ENCODE measurements around the gene SNX24. TPM values are rescaled to one million over a fixed set of nuclear protein-coding genes. Genes with fewer than 3 reads are reported as not detected.

Gene SNX24
- total RNA-seq, 5 donors from 2014 or later (not counting 1 experiment from before 2014, with no cell fraction given), result 2.2 to 4.9 (median 3.8) TPM

GRCh38 chr5:122929001-122929400 is 83.6 kb downstream of the SNX24 start:
- Histone ChIP-seq H3K27ac (ENCODE audit: low read length) (no peak overlapping the region), H3K36me3 (ENCODE audit: control insufficient read depth in 2 of 2, extremely low read depth in 1 of 2, insufficient read depth in 1 of 2, low read length in 1 of 2) (no peaks in the 10 kb centered on the region), H3K4me1 (ENCODE audit: control insufficient read depth in 1 of 2, extremely low read depth in 1 of 2, insufficient read depth in 2 of 2, low read length in 2 of 2) (no peaks in the 10 kb centered on the region), H3K27me3 (replicated peaks in 1 of 2; ENCODE audit: control insufficient read depth in 2 of 2, extremely low read depth in 1 of 2, insufficient read depth in 2 of 2, low read length in 1 of 2) (no peaks in the 10 kb centered on the region), H3K4me3 (ENCODE audit: control insufficient read depth in 1 of 2, extremely low read depth in 1 of 2, low read length in 1 of 2) (no peak overlapping the region), H3K9me3 (no peaks in the 10 kb centered on the region)
- DNase-seq (no peak), ATAC-seq (replicated peaks in 1 of 4) (no peak)
- POLR2A ChIA-PET, result interaction anchor here in 1 of 2 donors (0.6 kb wide), 1 partner anchor 41 kb away, joined by 3 read pairs; no protein-coding TSS in a partner anchor
- 88% methylated on average over 1 of the region's 1 CpG for WGBS (ENCODE audit: insufficient coverage)
- no peaks in the 10 kb centered on the region for H3K9me3 Mint-ChIP-seq
- H3K4me1 Mint-ChIP-seq, result no peaks in the 10 kb centered on the region
- no peaks in the 10 kb centered on the region for H3K27me3 Mint-ChIP-seq
- no peak overlapping the region for H3K27ac Mint-ChIP-seq
- H3K4me3 Mint-ChIP-seq, result no peak overlapping the region
- CTCF ChIA-PET, result interaction anchor here in 1 of 2 donors (0.6 kb wide), 1 partner anchor 701 kb away, joined by 3 read pairs; no protein-coding TSS in a partner anchor
- peaks cover 6% of the 10 kb centered on the region for H3K36me3 Mint-ChIP-seq

- Mint-ChIP-seq H3K27me3 (no peaks in the 10 kb centered on the region), H3K36me3 (peaks cover 7% of the 10 kb centered on the region), H3K9me3 (no peaks in the 10 kb centered on the region), H3K4me1 (no peaks in the 10 kb centered on the region), H3K4me3 (no peak overlapping the region), H3K27ac (no peak overlapping the region)
- Histone ChIP-seq H3K27me3 (replicated peaks in 1 of 2; ENCODE audit: control insufficient read depth in 2 of 2, extremely low read depth in 1 of 2, insufficient read depth in 2 of 2, low read length in 1 of 2) (no peaks in the 10 kb centered on the region), H3K36me3 (ENCODE audit: control insufficient read depth in 2 of 2, extremely low read depth in 1 of 2, insufficient read depth in 1 of 2, low read length in 1 of 2) (no peaks in the 10 kb centered on the region), H3K27ac (ENCODE audit: low read length) (no peak overlapping the region), H3K9me3 (no peaks in the 10 kb centered on the region), H3K4me1 (ENCODE audit: control insufficient read depth in 1 of 2, extremely low read depth in 1 of 2, insufficient read depth in 2 of 2, low read length in 2 of 2) (no peaks in the 10 kb centered on the region), H3K4me3 (ENCODE audit: control insufficient read depth in 1 of 2, extremely low read depth in 1 of 2, low read length in 1 of 2) (no peak overlapping the region)
- ATAC-seq (replicated peaks in 1 of 4) (no peak), DNase-seq (no peak)
- ChIA-PET POLR2A (no interaction called here), CTCF (no interaction called here)
- no CpG with 5 or more reads among the region's 1 CpG for WGBS (ENCODE audit: insufficient coverage)
Measured at GRCh38 chr5:122929980-122930379, 84.6 kb downstream of the SNX24 start.

DNA sequence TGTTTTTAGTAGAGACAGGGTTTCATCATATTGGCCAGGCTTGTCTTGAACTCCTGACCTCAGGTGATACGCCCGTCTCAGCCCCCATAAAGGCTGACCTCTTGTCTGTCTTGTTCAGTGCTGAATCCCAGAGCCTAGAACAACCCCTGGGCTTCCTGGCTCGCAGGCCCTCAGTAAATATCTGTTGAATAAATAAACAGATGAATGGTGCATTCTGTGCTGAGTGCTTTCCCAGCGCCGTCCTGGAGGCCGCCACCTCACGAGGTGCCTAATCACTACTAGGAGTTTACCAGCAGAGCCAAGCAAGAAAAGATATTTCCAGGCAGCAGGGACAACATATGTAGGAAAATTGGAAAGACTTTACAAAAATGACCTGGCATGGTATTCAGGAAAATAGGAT is 88.5 kb downstream of the SNX24 start:
- ChIA-PET POLR2A (no interaction called here), CTCF (no interaction called here)
- H3K9me3 Mint-ChIP-seq, result no peaks in the 10 kb centered on the region
- no peak overlapping the region for H3K4me3 Mint-ChIP-seq
- no peaks in the 10 kb centered on the region for H3K27me3 ChIP-seq (replicated peaks in 1 of 2; ENCODE audit: control insufficient read depth in 2 of 2, extremely low read depth in 1 of 2, insufficient read depth in 2 of 2, low read length in 1 of 2)
- no peaks in the 10 kb centered on the region for H3K4me1 Mint-ChIP-seq
- no peak for ATAC-seq (replicated peaks in 1 of 4)
- H3K4me1 ChIP-seq (ENCODE audit: control insufficient read depth in 1 of 2, extremely low read depth in 1 of 2, insufficient read depth in 2 of 2, low read length in 2 of 2), result no peaks in the 10 kb centered on the region
- no peak overlapping the region for H3K27ac ChIP-seq (ENCODE audit: low read length)
- peaks cover 2% of the 10 kb centered on the region for H3K36me3 Mint-ChIP-seq
- 97% methylated on average over 4 of the region's 7 CpGs for WGBS (ENCODE audit: insufficient coverage)
- H3K4me3 ChIP-seq (ENCODE audit: control insufficient read depth in 1 of 2, extremely low read depth in 1 of 2, low read length in 1 of 2), result no peak overlapping the region
- no peaks in the 10 kb centered on the region for H3K27me3 Mint-ChIP-seq
- no peaks in the 10 kb centered on the region for H3K36me3 ChIP-seq (ENCODE audit: control insufficient read depth in 2 of 2, extremely low read depth in 1 of 2, insufficient read depth in 1 of 2, low read length in 1 of 2)
- H3K9me3 ChIP-seq, result no peaks in the 10 kb centered on the region
- H3K27ac Mint-ChIP-seq, result no peak overlapping the region
- no peak for DNase-seq

DNA sequence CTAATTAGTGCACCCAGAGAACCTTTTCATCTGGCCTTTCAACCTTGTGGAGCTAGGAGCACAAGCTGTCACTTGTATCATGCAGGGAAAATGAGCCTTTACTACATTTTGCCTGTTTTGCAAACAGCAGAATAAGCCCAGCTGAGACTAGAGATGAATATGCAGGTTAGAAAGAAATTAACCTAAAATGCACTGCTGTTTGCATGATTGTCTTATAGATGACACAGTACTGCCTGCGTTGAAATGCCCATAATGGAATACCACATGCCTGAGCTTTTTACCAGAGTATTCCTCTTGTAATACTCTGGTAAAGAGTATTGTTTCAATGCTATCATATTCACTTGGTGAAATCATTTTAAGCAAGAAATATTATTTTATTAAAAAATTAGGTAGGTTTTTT is 90.7 kb downstream of the SNX24 start:
- H3K36me3 Mint-ChIP-seq, result peaks cover 10% of the 10 kb centered on the region
- no peaks in the 10 kb centered on the region for H3K4me1 Mint-ChIP-seq
- CTCF ChIA-PET, result no interaction called here
- no peaks in the 10 kb centered on the region for H3K27me3 ChIP-seq (replicated peaks in 1 of 2; ENCODE audit: control insufficient read depth in 2 of 2, extremely low read depth in 1 of 2, insufficient read depth in 2 of 2, low read length in 1 of 2)
- H3K9me3 Mint-ChIP-seq, result no peaks in the 10 kb centered on the region
- H3K4me3 ChIP-seq (ENCODE audit: control insufficient read depth in 1 of 2, extremely low read depth in 1 of 2, low read length in 1 of 2), result no peak overlapping the region
- H3K27ac ChIP-seq (ENCODE audit: low read length), result no peak overlapping the region
- ATAC-seq (replicated peaks in 1 of 4) (no peak), DNase-seq (no peak)
- no peaks in the 10 kb centered on the region for H3K9me3 ChIP-seq
- WGBS (ENCODE audit: insufficient coverage), result no CpG with 5 or more reads among the region's 1 CpG
- H3K4me1 ChIP-seq (ENCODE audit: control insufficient read depth in 1 of 2, extremely low read depth in 1 of 2, insufficient read depth in 2 of 2, low read length in 2 of 2), result no peaks in the 10 kb centered on the region
- POLR2A ChIA-PET, result no interaction called here
- no peaks in the 10 kb centered on the region for H3K36me3 ChIP-seq (ENCODE audit: control insufficient read depth in 2 of 2, extremely low read depth in 1 of 2, insufficient read depth in 1 of 2, low read length in 1 of 2)
- no peak overlapping the region for H3K4me3 Mint-ChIP-seq
- no peak overlapping the region for H3K27ac Mint-ChIP-seq
- H3K27me3 Mint-ChIP-seq, result no peaks in the 10 kb centered on the region

DNA sequence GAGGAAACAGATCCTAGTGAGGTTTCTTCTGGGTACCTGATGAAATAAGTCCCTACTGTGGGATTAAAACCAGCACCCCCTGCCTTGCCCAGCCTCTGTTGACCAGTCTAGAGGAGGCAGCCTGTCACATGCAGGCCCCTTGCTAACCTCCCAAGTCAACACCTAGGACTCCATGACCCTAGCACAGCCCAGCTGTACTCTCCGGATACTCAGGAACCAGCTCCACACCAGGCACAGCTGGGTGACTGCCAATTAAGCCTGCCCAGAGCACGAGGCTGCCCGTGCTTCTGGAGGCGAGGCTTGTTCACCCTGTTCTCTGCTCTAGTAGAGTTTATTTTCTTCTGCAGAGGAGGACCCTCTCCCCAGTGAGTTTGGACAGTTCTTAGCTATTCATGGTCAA is 92.5 kb downstream of the SNX24 start:
- no peak overlapping the region for H3K27ac Mint-ChIP-seq
- peaks cover 15% of the 10 kb centered on the region for H3K36me3 Mint-ChIP-seq
- H3K4me1 ChIP-seq (ENCODE audit: control insufficient read depth in 1 of 2, extremely low read depth in 1 of 2, insufficient read depth in 2 of 2, low read length in 2 of 2), result no peaks in the 10 kb centered on the region
- ATAC-seq (replicated peaks in 1 of 4), result no peak
- H3K27me3 ChIP-seq (replicated peaks in 1 of 2; ENCODE audit: control insufficient read depth in 2 of 2, extremely low read depth in 1 of 2, insufficient read depth in 2 of 2, low read length in 1 of 2), result no peaks in the 10 kb centered on the region
- DNase-seq, result no peak
- POLR2A ChIA-PET, result no interaction called here
- H3K36me3 ChIP-seq (ENCODE audit: control insufficient read depth in 2 of 2, extremely low read depth in 1 of 2, insufficient read depth in 1 of 2, low read length in 1 of 2), result no peaks in the 10 kb centered on the region
- CTCF ChIA-PET, result interaction anchor here in 1 of 2 donors (0.6 kb wide), 2 partner anchors 11 to 21 kb away, joined by 3 to 6 read pairs; no protein-coding TSS in a partner anchor
- no peaks in the 10 kb centered on the region for H3K9me3 Mint-ChIP-seq
- peaks cover 0 to under 1% (median 0%) of the 10 kb centered on the region in 3 donors for H3K4me1 Mint-ChIP-seq
- H3K9me3 ChIP-seq, result no peaks in the 10 kb centered on the region
- H3K27me3 Mint-ChIP-seq, result no peaks in the 10 kb centered on the region
- H3K4me3 Mint-ChIP-seq, result no peak overlapping the region
- no peak overlapping the region for H3K4me3 ChIP-seq (ENCODE audit: control insufficient read depth in 1 of 2, extremely low read depth in 1 of 2, low read length in 1 of 2)
- H3K27ac ChIP-seq (ENCODE audit: low read length), result no peak overlapping the region
- 100% methylated on average over 1 of the region's 4 CpGs for WGBS (ENCODE audit: insufficient coverage)

DNA sequence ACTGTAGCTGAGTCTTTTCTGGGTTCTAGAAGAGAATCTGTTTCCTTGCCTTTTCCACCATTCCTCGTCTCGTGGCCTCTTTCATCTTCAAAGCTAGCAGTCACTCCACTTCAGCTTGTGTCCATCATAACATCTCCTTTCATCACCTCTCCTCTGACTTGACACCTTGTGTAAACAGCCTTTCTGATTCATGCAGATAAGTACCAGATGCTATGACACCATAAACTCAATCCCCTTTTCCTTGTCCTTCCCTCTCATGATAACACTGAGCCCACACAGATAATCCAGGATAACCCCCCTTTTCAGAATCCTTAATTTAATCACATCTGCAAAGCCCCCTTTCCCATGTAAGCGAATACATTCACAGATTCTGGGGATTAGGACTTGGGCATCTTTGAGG is 95.5 kb downstream of the SNX24 start:
- Histone ChIP-seq H3K27ac (ENCODE audit: low read length) (no peak overlapping the region), H3K9me3 (no peaks in the 10 kb centered on the region), H3K4me1 (ENCODE audit: control insufficient read depth in 1 of 2, extremely low read depth in 1 of 2, insufficient read depth in 2 of 2, low read length in 2 of 2) (no peaks in the 10 kb centered on the region), H3K4me3 (ENCODE audit: control insufficient read depth in 1 of 2, extremely low read depth in 1 of 2, low read length in 1 of 2) (no peak overlapping the region), H3K27me3 (replicated peaks in 1 of 2; ENCODE audit: control insufficient read depth in 2 of 2, extremely low read depth in 1 of 2, insufficient read depth in 2 of 2, low read length in 1 of 2) (no peaks in the 10 kb centered on the region), H3K36me3 (ENCODE audit: control insufficient read depth in 2 of 2, extremely low read depth in 1 of 2, insufficient read depth in 1 of 2, low read length in 1 of 2) (no peaks in the 10 kb centered on the region)
- H3K9me3 Mint-ChIP-seq, result no peaks in the 10 kb centered on the region
- H3K36me3 Mint-ChIP-seq, result peaks cover 19% of the 10 kb centered on the region
- no peaks in the 10 kb centered on the region for H3K27me3 Mint-ChIP-seq
- ATAC-seq (replicated peaks in 1 of 4), result no peak
- no peak overlapping the region for H3K27ac Mint-ChIP-seq
- H3K4me1 Mint-ChIP-seq, result peaks cover 0 to 7% (median 0%) of the 10 kb centered on the region in 3 donors
- CTCF ChIA-PET, result no interaction called here
- no peak overlapping the region for H3K4me3 Mint-ChIP-seq
- 100% methylated on average over 3 of the region's 3 CpGs for WGBS (ENCODE audit: insufficient coverage)
- POLR2A ChIA-PET, result no interaction called here
- no peak for DNase-seq

DNA sequence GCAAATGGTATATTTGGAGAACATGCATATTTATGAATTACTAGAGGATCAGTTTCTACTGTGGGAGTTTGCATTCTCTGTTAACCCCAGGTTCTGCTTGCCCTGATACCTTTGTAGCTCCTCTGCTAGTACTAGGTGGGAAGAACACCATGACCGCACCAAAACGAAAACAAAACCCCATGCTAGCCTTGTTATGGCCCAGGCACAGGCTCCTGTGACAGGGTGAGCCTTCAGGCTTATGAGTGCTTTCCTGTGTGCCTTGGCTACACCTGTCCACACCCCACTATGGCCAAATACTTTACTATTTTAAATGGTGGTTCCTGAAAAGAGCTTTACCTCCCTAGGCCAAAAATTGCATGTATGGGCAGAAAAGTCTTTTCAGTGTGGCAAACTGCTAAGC is 96.3 kb downstream of the SNX24 start:
- Mint-ChIP-seq H3K36me3 (peaks cover 26% of the 10 kb centered on the region), H3K27me3 (no peaks in the 10 kb centered on the region), H3K9me3 (no peaks in the 10 kb centered on the region), H3K4me1 (peaks cover 0 to 7% (median 0%) of the 10 kb centered on the region in 3 donors), H3K4me3 (no peak overlapping the region), H3K27ac (no peak overlapping the region)
- no peak overlapping the region for H3K27ac ChIP-seq (ENCODE audit: low read length)
- CTCF ChIA-PET, result no interaction called here
- WGBS (ENCODE audit: insufficient coverage), result 93% methylated on average over 2 of the region's 2 CpGs
- no peak overlapping the region for H3K4me3 ChIP-seq (ENCODE audit: control insufficient read depth in 1 of 2, extremely low read depth in 1 of 2, low read length in 1 of 2)
- POLR2A ChIA-PET, result no interaction called here
- H3K4me1 ChIP-seq (ENCODE audit: control insufficient read depth in 1 of 2, extremely low read depth in 1 of 2, insufficient read depth in 2 of 2, low read length in 2 of 2), result no peaks in the 10 kb centered on the region
- no peaks in the 10 kb centered on the region for H3K27me3 ChIP-seq (replicated peaks in 1 of 2; ENCODE audit: control insufficient read depth in 2 of 2, extremely low read depth in 1 of 2, insufficient read depth in 2 of 2, low read length in 1 of 2)
- no peaks in the 10 kb centered on the region for H3K36me3 ChIP-seq (ENCODE audit: control insufficient read depth in 2 of 2, extremely low read depth in 1 of 2, insufficient read depth in 1 of 2, low read length in 1 of 2)
- H3K9me3 ChIP-seq, result no peaks in the 10 kb centered on the region
- no peak for DNase-seq
- ATAC-seq (replicated peaks in 1 of 4), result no peak
